Hepatocyte (in vitro differentiated cells): Measurements from ENCODE around the gene TMEM270.

ENCODE experiments used
- CTCF ChIP-seq: fragments of 200-600 bp; sonication (generic); IDR thresholded peaks from 2 replicates; pipeline ENCODE4 v1.5.1; 2016; ENCODE audit warnings: antibody characterized with exemption, mild to moderate bottlenecking; ENCODE audit not compliant: poor library complexity
- EZH2 ChIP-seq: fragments of 200-600 bp; sonication (generic); IDR thresholded peaks from 2 replicates; pipeline ENCODE4 v1.6.1; 2016; ENCODE audit warnings: antibody characterized with exemption, mild to moderate bottlenecking, borderline replicate concordance

- TF ChIP-seq CTCF (no peak), EZH2 (no peak)
These were observed 21.1 kb downstream of the TMEM270 start for GRCh38 chr7:73882047-73882402.
